ENCODE measurements around the gene CACNA2D3.

DNA sequence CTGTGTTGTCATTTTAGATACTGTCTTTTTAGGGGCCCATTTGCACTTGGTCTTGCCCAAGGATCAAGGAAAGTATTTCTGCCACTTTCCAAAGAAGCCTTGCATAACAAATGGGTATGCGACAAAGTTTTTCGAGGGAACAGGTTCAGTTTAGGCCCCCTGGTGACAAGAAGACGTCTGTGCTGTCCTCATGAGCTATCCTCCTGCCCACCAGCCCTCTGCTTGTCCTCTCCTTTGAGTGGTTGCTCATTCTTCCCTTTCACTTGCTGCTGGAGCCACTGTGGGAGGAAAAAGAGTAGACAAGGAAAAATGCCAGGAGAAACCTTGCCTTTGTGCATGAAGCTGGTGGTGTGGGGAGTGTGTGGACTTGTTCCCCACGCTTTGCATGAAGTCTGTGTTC is 171.9 kb downstream of the CACNA2D3 start:
- TF ChIP-seq, protein P1, sequence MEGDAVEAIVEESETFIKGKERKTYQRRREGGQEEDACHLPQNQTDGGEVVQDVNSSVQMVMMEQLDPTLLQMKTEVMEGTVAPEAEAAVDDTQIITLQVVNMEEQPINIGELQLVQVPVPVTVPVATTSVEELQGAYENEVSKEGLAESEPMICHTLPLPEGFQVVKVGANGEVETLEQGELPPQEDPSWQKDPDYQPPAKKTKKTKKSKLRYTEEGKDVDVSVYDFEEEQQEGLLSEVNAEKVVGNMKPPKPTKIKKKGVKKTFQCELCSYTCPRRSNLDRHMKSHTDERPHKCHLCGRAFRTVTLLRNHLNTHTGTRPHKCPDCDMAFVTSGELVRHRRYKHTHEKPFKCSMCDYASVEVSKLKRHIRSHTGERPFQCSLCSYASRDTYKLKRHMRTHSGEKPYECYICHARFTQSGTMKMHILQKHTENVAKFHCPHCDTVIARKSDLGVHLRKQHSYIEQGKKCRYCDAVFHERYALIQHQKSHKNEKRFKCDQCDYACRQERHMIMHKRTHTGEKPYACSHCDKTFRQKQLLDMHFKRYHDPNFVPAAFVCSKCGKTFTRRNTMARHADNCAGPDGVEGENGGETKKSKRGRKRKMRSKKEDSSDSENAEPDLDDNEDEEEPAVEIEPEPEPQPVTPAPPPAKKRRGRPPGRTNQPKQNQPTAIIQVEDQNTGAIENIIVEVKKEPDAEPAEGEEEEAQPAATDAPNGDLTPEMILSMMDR (conservative IDR thresholded peaks at IDR 0.05), result no peak
- no peak for TF ChIP-seq EZH2 (IDR thresholded peaks at IDR 0.05; ENCODE audit: low read depth)

Data from PC-9 (cell line).